ENCODE measurements around the gene ASPRV1.

DNA sequence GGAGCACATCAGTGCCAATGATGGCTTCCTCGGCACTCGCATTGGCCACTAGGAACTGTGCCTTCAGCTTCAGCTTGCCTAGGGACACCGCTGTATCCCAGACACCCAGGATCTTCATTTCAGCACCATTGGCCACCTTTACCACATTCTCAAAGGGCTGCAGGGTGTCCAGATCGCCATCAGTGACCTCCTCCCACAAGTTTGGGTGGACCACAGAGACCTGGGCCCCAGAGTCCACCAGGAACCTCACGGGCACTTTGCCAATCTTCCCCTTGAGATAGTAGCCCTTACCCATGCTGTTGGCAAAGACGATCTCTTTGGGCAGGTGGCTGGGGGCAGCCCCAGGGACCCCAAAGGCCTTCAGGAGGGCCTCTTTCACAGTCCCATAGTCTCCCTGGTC, 610 bp downstream of the ASPRV1 start:
- TF ChIP-seq CTCF (IDR thresholded peaks at IDR 0.05) (no peak), RAD21 (conservative IDR thresholded peaks at IDR 0.05 in 1 of 2, IDR thresholded peaks at IDR 0.05 in 1 of 2) (no peak)
